ENCODE measurements around the gene SNRPA. TPM values are rescaled to one million over a fixed set of nuclear protein-coding genes. Genes with fewer than 3 reads are reported as not detected.

Gene SNRPA
- total and polyA plus RNA-seq, 2 of the 13 experiments (the other 11 are each of a cell fraction or from before 2014, with no cell fraction given), result 59.6 to 162 TPM

DNA sequence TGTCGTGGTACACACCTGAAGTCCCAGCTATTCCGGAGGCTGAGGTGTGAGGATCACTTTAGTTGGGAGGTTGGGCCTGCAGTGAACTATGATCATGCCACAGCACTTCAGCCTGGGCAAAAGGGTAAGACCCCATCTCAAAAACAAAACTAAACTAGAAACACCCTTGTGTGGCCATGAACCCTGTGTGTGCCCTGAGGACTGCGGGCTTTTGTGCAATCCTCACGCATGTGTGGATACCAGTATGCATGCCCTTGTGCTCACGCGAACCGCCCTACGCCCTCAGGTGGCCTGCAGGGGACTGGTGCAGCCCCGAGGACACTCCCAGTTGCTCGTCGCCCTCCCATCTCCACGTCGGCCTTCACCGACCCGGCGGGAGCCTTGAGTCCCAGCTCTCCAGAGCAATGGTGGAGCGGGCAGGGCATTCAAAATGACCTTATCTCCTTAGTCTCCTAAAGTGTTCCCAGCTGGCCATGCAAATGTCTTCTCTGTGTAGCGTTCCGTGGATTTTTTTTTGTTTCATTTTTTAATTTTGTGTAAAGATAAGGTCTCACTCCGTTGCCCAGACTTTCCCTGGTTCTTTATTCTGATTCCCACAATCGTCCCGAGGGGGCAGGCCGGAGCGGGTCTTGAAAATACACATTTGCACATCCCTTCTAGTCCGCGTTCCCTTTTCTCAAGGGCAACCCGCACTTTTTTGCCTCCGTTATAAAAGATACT lies 47.1 kb downstream of the SNRPA start (continued):
- TF ChIP-seq, protein P1, sequence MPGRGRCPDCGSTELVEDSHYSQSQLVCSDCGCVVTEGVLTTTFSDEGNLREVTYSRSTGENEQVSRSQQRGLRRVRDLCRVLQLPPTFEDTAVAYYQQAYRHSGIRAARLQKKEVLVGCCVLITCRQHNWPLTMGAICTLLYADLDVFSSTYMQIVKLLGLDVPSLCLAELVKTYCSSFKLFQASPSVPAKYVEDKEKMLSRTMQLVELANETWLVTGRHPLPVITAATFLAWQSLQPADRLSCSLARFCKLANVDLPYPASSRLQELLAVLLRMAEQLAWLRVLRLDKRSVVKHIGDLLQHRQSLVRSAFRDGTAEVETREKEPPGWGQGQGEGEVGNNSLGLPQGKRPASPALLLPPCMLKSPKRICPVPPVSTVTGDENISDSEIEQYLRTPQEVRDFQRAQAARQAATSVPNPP (CRISPR knock-in tag; IDR thresholded peaks at IDR 0.05), result peak; percentile 51; the same call in 1 of the 2 replicates
- no peak for TF ChIP-seq CBX1 (IDR thresholded peaks at IDR 0.05; ENCODE audit: low read depth)
- 0 out of 2 replicates have a peak, but pooled peaks have one; percentile 38 for TF ChIP-seq ZBTB33 (CRISPR knock-in tag; IDR thresholded peaks at IDR 0.05)
- TF ChIP-seq GPBP1L1 (CRISPR knock-in tag; IDR thresholded peaks at IDR 0.05), result no peak
- TF ChIP-seq RBM22 (optimal IDR thresholded peaks at IDR 0.05; ENCODE audit: low read length), result no peak
- TF ChIP-seq ZNF335 (CRISPR knock-in tag; IDR thresholded peaks at IDR 0.05), result no peak
- no peak for TF ChIP-seq SNAPC2 (CRISPR knock-in tag; IDR thresholded peaks at IDR 0.05)
- TF ChIP-seq TRAFD1 (CRISPR knock-in tag; IDR thresholded peaks at IDR 0.05; ENCODE audit: borderline replicate concordance), result peak; percentile 49; the same call in 1 of the 2 replicates
- TF ChIP-seq ZNF609 (CRISPR knock-in tag; IDR thresholded peaks at IDR 0.05; ENCODE audit: borderline replicate concordance), result no peak
- peak; percentile 65; the same call in 1 of the 2 replicates for TF ChIP-seq KAT8 (CRISPR knock-in tag; IDR thresholded peaks at IDR 0.05)
- TF ChIP-seq IKZF1 (IDR thresholded peaks at IDR 0.05), result no peak
- TF ChIP-seq, protein P2, sequence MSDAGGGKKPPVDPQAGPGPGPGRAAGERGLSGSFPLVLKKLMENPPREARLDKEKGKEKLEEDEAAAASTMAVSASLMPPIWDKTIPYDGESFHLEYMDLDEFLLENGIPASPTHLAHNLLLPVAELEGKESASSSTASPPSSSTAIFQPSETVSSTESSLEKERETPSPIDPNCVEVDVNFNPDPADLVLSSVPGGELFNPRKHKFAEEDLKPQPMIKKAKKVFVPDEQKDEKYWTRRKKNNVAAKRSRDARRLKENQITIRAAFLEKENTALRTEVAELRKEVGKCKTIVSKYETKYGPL (CRISPR knock-in tag; IDR thresholded peaks at IDR 0.05), result no peak; the same call in 1 of the 2 replicates
- 0 out of 2 replicates have a peak, but pooled peaks have one; percentile 38 for TF ChIP-seq ZNF251 (CRISPR knock-in tag; IDR thresholded peaks at IDR 0.05)
- no peak for TF ChIP-seq ZNF468 (CRISPR knock-in tag; IDR thresholded peaks at IDR 0.05)
- TF ChIP-seq ZNF10 (CRISPR knock-in tag; IDR thresholded peaks at IDR 0.05; ENCODE audit: borderline replicate concordance, low read depth), result no peak

Data from HepG2 (cell line).